ENCODE data around the gene AK1. TPM values are rescaled to one million over a fixed set of nuclear protein-coding genes. Genes with fewer than 3 reads are reported as not detected.

The AK1 gene
- total RNA-seq, 1 experiment from 2014 or later, result 31.6 TPM

DNA sequence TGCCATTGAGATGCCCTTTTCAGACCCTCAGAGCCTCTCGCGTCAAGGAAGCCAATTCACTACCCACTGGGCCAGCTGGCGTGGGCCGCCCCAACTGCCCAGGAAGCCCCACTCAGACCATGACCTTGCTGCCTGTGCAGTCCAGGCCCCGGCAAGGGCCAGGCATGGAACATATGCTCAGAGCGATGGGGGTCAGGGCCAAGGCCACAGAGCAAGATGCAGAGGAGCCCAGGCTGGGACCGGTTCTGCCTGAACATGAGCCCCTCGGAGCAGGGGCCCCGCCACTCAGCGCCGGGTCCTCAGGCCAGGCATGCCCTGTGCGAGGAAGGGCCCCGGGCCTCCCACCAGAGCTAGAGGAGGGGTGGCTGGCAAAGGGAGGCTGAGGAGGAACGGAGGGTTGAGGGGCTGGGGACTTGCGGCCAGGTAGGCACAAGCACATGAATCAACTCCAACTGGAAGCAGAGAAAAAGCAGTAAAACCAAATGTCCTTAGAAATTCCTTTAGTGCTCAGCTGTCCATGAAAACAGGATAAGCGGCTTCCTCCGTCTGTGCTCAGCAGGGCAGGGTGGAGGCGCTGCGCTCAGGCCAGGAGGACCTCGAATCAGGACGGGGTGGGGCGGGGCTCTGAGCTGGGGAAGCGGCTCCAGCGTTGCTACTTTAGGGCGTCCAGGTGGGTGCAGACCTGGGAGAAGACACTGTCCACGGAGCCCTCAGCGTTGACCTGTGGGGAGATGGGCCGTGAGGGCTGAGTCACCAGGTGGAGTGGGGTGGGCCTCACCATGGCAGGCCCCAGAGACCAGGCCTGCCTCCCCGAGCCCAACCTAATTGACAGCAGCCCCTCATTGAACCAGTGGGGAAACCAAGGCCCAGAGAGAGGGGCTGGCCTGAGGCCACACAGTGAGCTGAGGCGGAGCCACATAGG lies 9.9 kb downstream of the AK1 start:
- Histone ChIP-seq H3K23me2 (ENCODE audit: insufficient read length, low read depth, low read length, poor library complexity, severe bottlenecking) (no peaks in the 10 kb centered on the region), H3K4me1 (ENCODE audit: insufficient read depth, low read length) (no peaks in the 10 kb centered on the region), H3K79me2 (ENCODE audit: insufficient read depth, low read length) (no peaks in the 10 kb centered on the region), H3K9ac (ENCODE audit: extremely low read depth, insufficient read length, low read length) (no peak overlapping the region), H2AFZ (ENCODE audit: low read length) (no peak overlapping the region), H2BK15ac (ENCODE audit: low read depth, low read length) (no peak overlapping the region), H2BK12ac (ENCODE audit: insufficient read length, low read depth, low read length) (no peak overlapping the region), H2AK5ac (ENCODE audit: insufficient read length, low read length) (no peak overlapping the region), H4K20me1 (ENCODE audit: control insufficient read depth, insufficient read depth, insufficient read length) (no peaks in the 10 kb centered on the region), H3T11ph (ENCODE audit: low read length) (no peak overlapping the region), H4K5ac (ENCODE audit: insufficient read length, low read depth, low read length) (no peak overlapping the region), H4K91ac (ENCODE audit: insufficient read length, low read depth, low read length) (no peak overlapping the region), H3K14ac (ENCODE audit: insufficient read depth, low read length) (no peak overlapping the region; the same call in 1 of the 2 replicates), H3K79me1 (ENCODE audit: insufficient read depth, low read depth, low read length, poor library complexity, severe bottlenecking) (no peaks in the 10 kb centered on the region), H2BK20ac (ENCODE audit: low read depth, low read length, poor library complexity, severe bottlenecking) (no peak overlapping the region), H3K27me3 (ENCODE audit: insufficient read depth, low read length) (no peaks in the 10 kb centered on the region), H4K8ac (replicated peaks; ENCODE audit: insufficient read length, low read depth, low read length) (no peak overlapping the region), H3K9me3 (ENCODE audit: control insufficient read depth, low read depth, low read length) (no peaks in the 10 kb centered on the region), H3K56ac (ENCODE audit: insufficient read length, low read depth, low read length) (no peak overlapping the region), H3K4me2 (ENCODE audit: insufficient read depth, insufficient read length, low read length) (no peak overlapping the region), H3K18ac (ENCODE audit: insufficient read length, low read depth, low read length) (no peak overlapping the region), H3K23ac (ENCODE audit: insufficient read length, low read depth, low read length) (no peak overlapping the region), H3K4ac (ENCODE audit: low read depth, low read length) (no peak overlapping the region), H2BK5ac (ENCODE audit: insufficient read length, low read length) (no peak overlapping the region), H2BK120ac (ENCODE audit: low read depth, low read length, poor library complexity, severe bottlenecking) (no peak overlapping the region), H3K27ac (ENCODE audit: insufficient read length, low read depth, low read length) (no peak overlapping the region)
- no peaks in the 10 kb centered on the region for H3K9me3 Mint-ChIP-seq
- peaks cover 0 to 13% (median 0%) of the 10 kb centered on the region in 3 experiments; a peak in 3 of 7 replicates for H3K36me3 Mint-ChIP-seq (ENCODE audit: insufficient read depth in 1 of 3, low read depth in 3 of 3)
- TF ChIP-seq, protein P1, sequence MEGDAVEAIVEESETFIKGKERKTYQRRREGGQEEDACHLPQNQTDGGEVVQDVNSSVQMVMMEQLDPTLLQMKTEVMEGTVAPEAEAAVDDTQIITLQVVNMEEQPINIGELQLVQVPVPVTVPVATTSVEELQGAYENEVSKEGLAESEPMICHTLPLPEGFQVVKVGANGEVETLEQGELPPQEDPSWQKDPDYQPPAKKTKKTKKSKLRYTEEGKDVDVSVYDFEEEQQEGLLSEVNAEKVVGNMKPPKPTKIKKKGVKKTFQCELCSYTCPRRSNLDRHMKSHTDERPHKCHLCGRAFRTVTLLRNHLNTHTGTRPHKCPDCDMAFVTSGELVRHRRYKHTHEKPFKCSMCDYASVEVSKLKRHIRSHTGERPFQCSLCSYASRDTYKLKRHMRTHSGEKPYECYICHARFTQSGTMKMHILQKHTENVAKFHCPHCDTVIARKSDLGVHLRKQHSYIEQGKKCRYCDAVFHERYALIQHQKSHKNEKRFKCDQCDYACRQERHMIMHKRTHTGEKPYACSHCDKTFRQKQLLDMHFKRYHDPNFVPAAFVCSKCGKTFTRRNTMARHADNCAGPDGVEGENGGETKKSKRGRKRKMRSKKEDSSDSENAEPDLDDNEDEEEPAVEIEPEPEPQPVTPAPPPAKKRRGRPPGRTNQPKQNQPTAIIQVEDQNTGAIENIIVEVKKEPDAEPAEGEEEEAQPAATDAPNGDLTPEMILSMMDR (conservative IDR thresholded peaks at IDR 0.05), result no peak
- DNase-seq, result peak; percentile 54
- H3K27ac Mint-ChIP-seq, result peak overlapping the region in 1 of 3 experiments; percentile 49; a peak in 4 of 7 replicates
- H3K27me3 Mint-ChIP-seq (ENCODE audit: low read depth), result no peaks in the 10 kb centered on the region
- no CpG with 5 or more reads among the region's 30 CpGs for WGBS (ENCODE audit: extremely low coverage, insufficient read length, low lambda C conversion rate)
- peaks cover 9 to 21% of the 10 kb centered on the region in 2 experiments for H3K4me1 Mint-ChIP-seq
- H3K4me3 Mint-ChIP-seq, result no peak overlapping the region; a peak in 1 of 5 replicates

Data from H9 (cell line).